Mammary epithelial cell (primary cell): Measurements from ENCODE around the gene TMEM39A.

Experiments
- EZH2 ChIP-seq: IDR thresholded peaks from 2 replicates; pipeline ENCODE4 v1.6.1; 2012; ENCODE audit warnings: low read length, inconsistent platforms, borderline replicate concordance
- TF ChIP-seq, protein P1 (sequence below), 2 donors: IDR thresholded peaks in 1 of 2; conservative IDR thresholded peaks in 1 of 2; 2 replicates each; pipeline ENCODE4 v1.5.1; 2011 to 2012; ENCODE audit warnings: inconsistent platforms in 2 of 2, low read length in 2 of 2, mild to moderate bottlenecking in 2 of 2, control low read depth in 1 of 2, low read depth in 1 of 2; ENCODE audit not compliant: insufficient read depth in 1 of 2; ENCODE audit errors: extremely low read depth in 1 of 2

DNA sequence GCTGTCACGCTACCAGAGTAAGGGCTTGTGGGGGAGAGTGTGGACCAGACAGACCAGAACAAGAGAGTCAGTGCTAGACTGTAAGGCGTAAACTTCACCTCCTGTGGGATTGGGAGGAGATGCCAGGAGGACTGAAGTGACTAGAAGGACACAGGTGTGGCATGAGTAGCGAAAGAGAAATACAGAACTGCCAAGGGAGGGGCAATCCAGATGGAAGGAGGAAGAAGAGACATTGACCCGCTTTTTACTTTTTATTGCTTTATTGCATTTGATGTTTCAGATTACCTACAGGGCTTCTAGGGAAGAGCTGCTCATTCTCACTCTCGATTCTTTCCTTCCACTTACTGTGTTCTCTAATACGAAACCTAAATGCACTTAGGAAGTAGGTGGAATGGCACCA is 7.5 kb upstream of the TMEM39A start:
- TF ChIP-seq, protein P1, sequence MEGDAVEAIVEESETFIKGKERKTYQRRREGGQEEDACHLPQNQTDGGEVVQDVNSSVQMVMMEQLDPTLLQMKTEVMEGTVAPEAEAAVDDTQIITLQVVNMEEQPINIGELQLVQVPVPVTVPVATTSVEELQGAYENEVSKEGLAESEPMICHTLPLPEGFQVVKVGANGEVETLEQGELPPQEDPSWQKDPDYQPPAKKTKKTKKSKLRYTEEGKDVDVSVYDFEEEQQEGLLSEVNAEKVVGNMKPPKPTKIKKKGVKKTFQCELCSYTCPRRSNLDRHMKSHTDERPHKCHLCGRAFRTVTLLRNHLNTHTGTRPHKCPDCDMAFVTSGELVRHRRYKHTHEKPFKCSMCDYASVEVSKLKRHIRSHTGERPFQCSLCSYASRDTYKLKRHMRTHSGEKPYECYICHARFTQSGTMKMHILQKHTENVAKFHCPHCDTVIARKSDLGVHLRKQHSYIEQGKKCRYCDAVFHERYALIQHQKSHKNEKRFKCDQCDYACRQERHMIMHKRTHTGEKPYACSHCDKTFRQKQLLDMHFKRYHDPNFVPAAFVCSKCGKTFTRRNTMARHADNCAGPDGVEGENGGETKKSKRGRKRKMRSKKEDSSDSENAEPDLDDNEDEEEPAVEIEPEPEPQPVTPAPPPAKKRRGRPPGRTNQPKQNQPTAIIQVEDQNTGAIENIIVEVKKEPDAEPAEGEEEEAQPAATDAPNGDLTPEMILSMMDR (conservative IDR thresholded peaks at IDR 0.05 in 1 of 2, IDR thresholded peaks at IDR 0.05 in 1 of 2; ENCODE audit: extremely low read depth in 1 of 2, insufficient read depth in 1 of 2, low read depth in 1 of 2, low read length in 2 of 2), result no peak
- no peak for TF ChIP-seq EZH2
